Peyer's patch (tissue), 4 donors: Measurements from ENCODE around the gene SERTAD4.

Experiments used
- POLR2A ChIP-seq, 2 donors: fragments of 450-650 bp; IDR thresholded peaks; one replicate each; pipeline ENCODE4 v1.5.1; 2017; ENCODE audit warnings: antibody characterized with exemption in 2 of 2, mild to moderate bottlenecking in 2 of 2, moderate library complexity in 2 of 2
- TF ChIP-seq, protein P1 (sequence below), 6 experiments: fragments of 450-650 bp in 4 of 6; fragments of 200-600 bp in 2 of 6; sonication (generic) in 1 of 6; IDR thresholded peaks; one replicate each; pipeline ENCODE4 v1.5.1; 2017 to 2019; ENCODE audit warnings: antibody characterized with exemption in 6 of 6, mild to moderate bottlenecking in 3 of 6, moderate library complexity in 1 of 6

DNA sequence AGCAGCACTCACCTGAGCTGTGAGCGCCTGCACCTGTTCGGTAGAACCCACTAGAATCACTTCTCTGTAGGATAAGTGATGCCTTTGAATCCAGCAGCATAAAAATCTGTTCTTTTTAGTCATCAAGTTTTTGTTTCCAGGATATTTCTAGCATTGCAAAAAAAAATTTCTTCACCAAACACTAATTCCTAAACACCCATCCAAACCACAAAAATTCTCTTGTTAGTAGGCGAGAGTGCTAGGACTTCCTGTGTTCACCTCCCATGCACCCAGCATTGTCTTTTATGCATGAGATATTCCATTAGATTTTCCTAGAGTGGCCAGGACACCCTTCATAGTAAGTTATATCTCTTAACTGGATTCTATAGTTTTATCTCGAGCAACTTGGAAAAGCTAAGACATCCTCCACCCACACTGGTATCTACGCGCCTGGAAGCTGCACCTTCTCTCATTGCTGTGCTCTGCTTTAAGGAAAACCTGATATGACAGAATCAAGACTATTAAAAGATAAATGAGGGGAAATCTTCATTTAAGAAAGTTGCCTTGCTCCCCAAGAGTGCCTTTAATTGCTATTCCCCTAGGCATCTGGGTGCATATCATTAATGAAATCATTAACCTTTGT is 12.3 kb downstream of the SERTAD4 start:
- TF ChIP-seq, protein P1, sequence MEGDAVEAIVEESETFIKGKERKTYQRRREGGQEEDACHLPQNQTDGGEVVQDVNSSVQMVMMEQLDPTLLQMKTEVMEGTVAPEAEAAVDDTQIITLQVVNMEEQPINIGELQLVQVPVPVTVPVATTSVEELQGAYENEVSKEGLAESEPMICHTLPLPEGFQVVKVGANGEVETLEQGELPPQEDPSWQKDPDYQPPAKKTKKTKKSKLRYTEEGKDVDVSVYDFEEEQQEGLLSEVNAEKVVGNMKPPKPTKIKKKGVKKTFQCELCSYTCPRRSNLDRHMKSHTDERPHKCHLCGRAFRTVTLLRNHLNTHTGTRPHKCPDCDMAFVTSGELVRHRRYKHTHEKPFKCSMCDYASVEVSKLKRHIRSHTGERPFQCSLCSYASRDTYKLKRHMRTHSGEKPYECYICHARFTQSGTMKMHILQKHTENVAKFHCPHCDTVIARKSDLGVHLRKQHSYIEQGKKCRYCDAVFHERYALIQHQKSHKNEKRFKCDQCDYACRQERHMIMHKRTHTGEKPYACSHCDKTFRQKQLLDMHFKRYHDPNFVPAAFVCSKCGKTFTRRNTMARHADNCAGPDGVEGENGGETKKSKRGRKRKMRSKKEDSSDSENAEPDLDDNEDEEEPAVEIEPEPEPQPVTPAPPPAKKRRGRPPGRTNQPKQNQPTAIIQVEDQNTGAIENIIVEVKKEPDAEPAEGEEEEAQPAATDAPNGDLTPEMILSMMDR (IDR thresholded peaks at IDR 0.05) = no peak
- no peak for TF ChIP-seq POLR2A (IDR thresholded peaks at IDR 0.05)
